Suppressor macrophage (primary cell): ENCODE measurements around the gene ADD3.
A peak's percentile ranks its signal among the peaks of the same experiment; 100 is the strongest.
"Not testable (repeated sequence)": the region's sequence is repeated elsewhere in the genome, so short reads cannot be mapped to it uniquely, and the experiment has no call there.

Experiments used
- DNase-seq, 4 experiments: peaks; one replicate each; pipeline ENCODE4 v3.0.0-alpha.2; 2020 to 2022

ADD3 gene

GRCh38 chr10:110110338-110110737, 102.6 kb downstream of the ADD3 start:
- no peak for DNase-seq

GRCh38 chr10:110113670-110114337, 106.0 kb downstream of the ADD3 start:
- DNase-seq = peak in 1 of 4 experiments; percentile 22

- not testable (repeated sequence) for DNase-seq
These were observed 106.9 kb downstream of the ADD3 start for GRCh38 chr10:110114668-110115067.

- no peak for DNase-seq
These were observed 108.2 kb downstream of the ADD3 start for GRCh38 chr10:110115784-110116520.

- DNase-seq = peak; percentile 31 to 71 (median 52)
These were observed 111.3 kb downstream of the ADD3 start for GRCh38 chr10:110118891-110119621.

- no peak for DNase-seq
These were observed 115.8 kb downstream of the ADD3 start for GRCh38 chr10:110123594-110123993.

- DNase-seq = no peak
These were observed 121.7 kb downstream of the ADD3 start for GRCh38 chr10:110129490-110129889.

- DNase-seq = no peak
These were observed 127.1 kb downstream of the ADD3 start for GRCh38 chr10:110134917-110135316.

GRCh38 chr10:110135836-110136235, 128.1 kb downstream of the ADD3 start:
- not testable (repeated sequence) for DNase-seq

- DNase-seq = peak; percentile 58 to 94 (median 82)
These were observed 129.4 kb downstream of the ADD3 start for GRCh38 chr10:110137142-110137545.

GRCh38 chr10:110138197-110138812, 130.5 kb downstream of the ADD3 start:
- peak; percentile 48 to 93 (median 76) for DNase-seq

GRCh38 chr10:110141185-110141584, 133.4 kb downstream of the ADD3 start:
- peak; percentile 71 to 88 (median 80) for DNase-seq

GRCh38 chr10:110141871-110142635, 134.3 kb downstream of the ADD3 start:
- DNase-seq = peak; percentile 72 to 86 (median 82)

- DNase-seq = no peak
These were observed 135.2 kb downstream of the ADD3 start for GRCh38 chr10:110142965-110143364.

GRCh38 chr10:110144507-110144906, 136.7 kb downstream of the ADD3 start:
- DNase-seq = peak in 1 of 4 experiments; percentile 27

GRCh38 chr10:110147961-110148360, 140.2 kb downstream of the ADD3 start:
- peak in 3 of 4 experiments; percentile 38 to 52 (median 46) for DNase-seq

GRCh38 chr10:110149259-110149658, 141.5 kb downstream of the ADD3 start:
- no peak for DNase-seq

GRCh38 chr10:110150046-110150445, 142.3 kb downstream of the ADD3 start:
- no peak for DNase-seq

GRCh38 chr10:110150981-110151380, 143.2 kb downstream of the ADD3 start:
- no peak for DNase-seq

- DNase-seq = no peak
These were observed 143.7 kb downstream of the ADD3 start for GRCh38 chr10:110151467-110151866.

GRCh38 chr10:110151971-110152370, 144.2 kb downstream of the ADD3 start:
- DNase-seq = no peak

GRCh38 chr10:110153396-110153795, 145.6 kb downstream of the ADD3 start:
- DNase-seq = no peak
